Adrenal gland (tissue), 5 donors: ENCODE measurements around the gene TACR2.

ENCODE experiments used
- CTCF ChIP-seq, 6 experiments: fragments of 450-650 bp in 4 of 6; fragments of 200-600 bp in 2 of 6; sonication (generic) in 1 of 6; IDR thresholded peaks; 1 replicate in 5 of 6; 2 replicates in 1 of 6; pipeline versions ENCODE4 v1.5.1 to v1.8.0; 2016 to 2021; ENCODE audit warnings: antibody characterized with exemption in 6 of 6, mild to moderate bottlenecking in 2 of 6, moderate library complexity in 1 of 6
- POLR2A ChIP-seq, 2 donors: fragments of 450-650 bp; IDR thresholded peaks; one replicate each; pipeline ENCODE4 v1.6.1; 2017; ENCODE audit warnings: antibody characterized with exemption in 2 of 2, mild to moderate bottlenecking in 2 of 2, moderate library complexity in 1 of 2
- donor health status: DM: no; HTN: no; CAD: no.

GRCh38 chr10:69461243-69462025 is 44.7 kb upstream of the TACR2 start:
- TF ChIP-seq CTCF (IDR thresholded peaks at IDR 0.05) (no peak), POLR2A (IDR thresholded peaks at IDR 0.05) (no peak)
